GM18519 (cell line): ENCODE results near the gene TCF7L1.

Experiments
- ATAC-seq: cut with Tn5 transposase; IDR thresholded peaks from one replicate; pipeline ENCODE4 v1.9.1; 2021; ENCODE audit warnings: mild to moderate bottlenecking, moderate library complexity; ENCODE audit not compliant: unreplicated experiment, low FRiP score

Gene TCF7L1

GRCh38 chr2:85273738-85274731 lies 140.8 kb downstream of the TCF7L1 start:
- ATAC-seq: no peak

- ATAC-seq: no peak
These were observed 142.9 kb downstream of the TCF7L1 start for GRCh38 chr2:85275984-85276540.

- ATAC-seq: no peak
These were observed 143.5 kb downstream of the TCF7L1 start for GRCh38 chr2:85276571-85277118.

GRCh38 chr2:85277416-85278158 lies 144.4 kb downstream of the TCF7L1 start:
- ATAC-seq: no peak

- ATAC-seq: no peak
These were observed 145.2 kb downstream of the TCF7L1 start for GRCh38 chr2:85278361-85278760.

GRCh38 chr2:85281553-85281952 lies 148.4 kb downstream of the TCF7L1 start:
- no peak for ATAC-seq

- ATAC-seq: no peak
These were observed 149.7 kb downstream of the TCF7L1 start for GRCh38 chr2:85282914-85283313.

- no peak for ATAC-seq
These were observed 150.4 kb downstream of the TCF7L1 start for GRCh38 chr2:85283641-85284040.

- ATAC-seq: no peak
These were observed 153.7 kb downstream of the TCF7L1 start for GRCh38 chr2:85286918-85287317.

GRCh38 chr2:85287721-85288120 lies 154.5 kb downstream of the TCF7L1 start:
- no peak for ATAC-seq

- no peak for ATAC-seq
These were observed 155.1 kb downstream of the TCF7L1 start for GRCh38 chr2:85288244-85288725.

GRCh38 chr2:85291425-85292023 lies 158.3 kb downstream of the TCF7L1 start:
- ATAC-seq: no peak

GRCh38 chr2:85302121-85302520 lies 168.9 kb downstream of the TCF7L1 start:
- no peak for ATAC-seq

- no peak for ATAC-seq
These were observed 170.8 kb downstream of the TCF7L1 start for GRCh38 chr2:85303780-85304531.

- no peak for ATAC-seq
These were observed 174.3 kb downstream of the TCF7L1 start for GRCh38 chr2:85307527-85307897.

- no peak for ATAC-seq
These were observed 175.0 kb downstream of the TCF7L1 start for GRCh38 chr2:85308201-85308600.

- ATAC-seq: no peak
These were observed 175.8 kb downstream of the TCF7L1 start for GRCh38 chr2:85308896-85309555.

- no peak for ATAC-seq
These were observed 176.6 kb downstream of the TCF7L1 start for GRCh38 chr2:85309699-85310321.

- no peak for ATAC-seq
These were observed 177.1 kb downstream of the TCF7L1 start for GRCh38 chr2:85310330-85310729.
